ENCODE data around the gene WIZ.
A peak's percentile ranks its signal among the peaks of the same experiment; 100 is the strongest.

The WIZ gene

DNA sequence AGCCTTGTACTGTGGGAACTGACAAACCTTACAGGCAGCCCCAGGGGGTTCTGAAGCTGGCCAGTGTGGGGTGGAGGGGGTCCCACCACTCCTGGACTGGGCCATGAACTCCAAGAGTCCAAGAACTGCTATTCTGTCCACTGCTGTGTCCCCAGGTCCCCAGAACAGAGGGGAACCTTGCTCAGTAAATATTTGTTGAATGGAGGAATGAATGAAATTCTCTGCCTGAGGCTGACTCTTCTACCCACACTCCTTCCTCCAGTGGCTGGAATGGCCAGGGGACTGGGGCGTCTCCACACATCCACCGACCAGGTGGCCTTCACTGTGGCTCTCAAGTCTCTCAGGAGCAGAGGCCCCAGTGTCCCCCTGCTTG lies 11.6 kb downstream of the WIZ start:
- no peaks in the 10 kb centered on the region for H3K9me3 Mint-ChIP-seq
- H3K27me3 Mint-ChIP-seq (ENCODE audit: low read depth, poor library complexity) = no peaks in the 10 kb centered on the region
- H3K4me1 Mint-ChIP-seq = peaks cover 5% of the 10 kb centered on the region
- no peak for DNase-seq
- TF ChIP-seq, protein P1, sequence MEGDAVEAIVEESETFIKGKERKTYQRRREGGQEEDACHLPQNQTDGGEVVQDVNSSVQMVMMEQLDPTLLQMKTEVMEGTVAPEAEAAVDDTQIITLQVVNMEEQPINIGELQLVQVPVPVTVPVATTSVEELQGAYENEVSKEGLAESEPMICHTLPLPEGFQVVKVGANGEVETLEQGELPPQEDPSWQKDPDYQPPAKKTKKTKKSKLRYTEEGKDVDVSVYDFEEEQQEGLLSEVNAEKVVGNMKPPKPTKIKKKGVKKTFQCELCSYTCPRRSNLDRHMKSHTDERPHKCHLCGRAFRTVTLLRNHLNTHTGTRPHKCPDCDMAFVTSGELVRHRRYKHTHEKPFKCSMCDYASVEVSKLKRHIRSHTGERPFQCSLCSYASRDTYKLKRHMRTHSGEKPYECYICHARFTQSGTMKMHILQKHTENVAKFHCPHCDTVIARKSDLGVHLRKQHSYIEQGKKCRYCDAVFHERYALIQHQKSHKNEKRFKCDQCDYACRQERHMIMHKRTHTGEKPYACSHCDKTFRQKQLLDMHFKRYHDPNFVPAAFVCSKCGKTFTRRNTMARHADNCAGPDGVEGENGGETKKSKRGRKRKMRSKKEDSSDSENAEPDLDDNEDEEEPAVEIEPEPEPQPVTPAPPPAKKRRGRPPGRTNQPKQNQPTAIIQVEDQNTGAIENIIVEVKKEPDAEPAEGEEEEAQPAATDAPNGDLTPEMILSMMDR (IDR thresholded peaks at IDR 0.05) = no peak
- H3K4me3 Mint-ChIP-seq = no peak overlapping the region
- H3K36me3 Mint-ChIP-seq (ENCODE audit: low read depth) = no peaks in the 10 kb centered on the region
- H3K27ac Mint-ChIP-seq = no peak overlapping the region

DNA sequence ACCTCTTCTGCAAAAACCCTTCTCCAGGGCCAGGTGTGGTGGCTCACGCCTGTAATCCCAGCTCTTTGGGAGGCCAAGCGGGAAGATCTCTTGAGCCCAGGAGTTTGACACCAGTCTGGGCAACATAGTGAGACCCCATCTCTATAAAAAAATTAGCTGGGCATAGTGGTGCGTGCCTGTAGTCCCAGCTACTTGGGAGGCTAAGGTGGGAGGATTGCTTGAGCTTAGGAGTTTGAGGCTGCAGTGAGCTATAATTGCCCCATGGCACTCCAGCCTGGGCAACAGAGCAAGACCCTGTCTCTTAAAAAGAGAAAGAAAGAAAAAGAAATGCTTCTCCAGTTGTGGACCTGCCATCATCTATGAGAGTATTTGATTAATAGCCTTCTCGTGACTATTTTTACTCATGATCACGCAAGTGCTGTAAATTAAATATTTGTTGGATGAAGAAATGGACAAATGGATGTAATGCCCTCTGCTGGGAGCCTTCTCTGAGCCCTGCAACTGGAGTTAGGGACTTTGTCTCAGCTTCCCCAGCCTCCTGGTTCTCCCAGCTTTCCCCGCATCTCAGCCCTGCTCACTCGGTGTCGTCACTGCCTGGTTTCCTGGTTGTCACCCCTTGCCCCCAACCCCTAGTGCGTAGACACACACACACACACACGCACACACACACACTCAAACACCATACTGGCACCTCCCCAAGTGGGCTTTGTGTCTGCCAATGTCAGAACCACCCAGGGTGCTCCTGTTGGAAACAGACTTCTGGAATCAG lies 12.2 kb downstream of the WIZ start:
- Mint-ChIP-seq H3K36me3 (ENCODE audit: low read depth) (no peaks in the 10 kb centered on the region), H3K4me3 (no peak overlapping the region), H3K27me3 (ENCODE audit: low read depth, poor library complexity) (no peaks in the 10 kb centered on the region), H3K4me1 (peaks cover 8% of the 10 kb centered on the region), H3K9me3 (no peaks in the 10 kb centered on the region), H3K27ac (no peak overlapping the region)
- TF ChIP-seq, protein P1 (IDR thresholded peaks at IDR 0.05) = no peak
- no peak for DNase-seq

DNA sequence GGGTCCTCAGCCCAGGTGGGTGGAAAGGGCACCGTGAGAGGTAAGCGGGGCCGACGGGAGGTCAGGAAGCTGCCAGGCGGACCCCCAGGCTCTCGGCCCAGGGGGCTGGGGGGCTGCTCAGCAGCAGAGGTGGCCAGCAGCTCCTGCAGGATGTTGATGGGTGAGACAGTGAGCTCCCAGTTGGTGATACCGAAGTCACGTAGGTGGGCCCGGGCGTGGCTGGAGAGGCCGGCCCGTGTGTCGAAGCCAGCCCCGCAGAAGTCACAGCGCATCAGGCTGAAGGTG lies 13.0 kb downstream of the WIZ start:
- no peak for DNase-seq
- H3K27ac Mint-ChIP-seq = no peak overlapping the region
- TF ChIP-seq, protein P1 (IDR thresholded peaks at IDR 0.05) = no peak
- no peaks in the 10 kb centered on the region for H3K9me3 Mint-ChIP-seq
- peaks cover 9% of the 10 kb centered on the region for H3K4me1 Mint-ChIP-seq
- no peaks in the 10 kb centered on the region for H3K36me3 Mint-ChIP-seq (ENCODE audit: low read depth)
- H3K27me3 Mint-ChIP-seq (ENCODE audit: low read depth, poor library complexity) = peaks cover 2% of the 10 kb centered on the region
- no peak overlapping the region for H3K4me3 Mint-ChIP-seq

DNA sequence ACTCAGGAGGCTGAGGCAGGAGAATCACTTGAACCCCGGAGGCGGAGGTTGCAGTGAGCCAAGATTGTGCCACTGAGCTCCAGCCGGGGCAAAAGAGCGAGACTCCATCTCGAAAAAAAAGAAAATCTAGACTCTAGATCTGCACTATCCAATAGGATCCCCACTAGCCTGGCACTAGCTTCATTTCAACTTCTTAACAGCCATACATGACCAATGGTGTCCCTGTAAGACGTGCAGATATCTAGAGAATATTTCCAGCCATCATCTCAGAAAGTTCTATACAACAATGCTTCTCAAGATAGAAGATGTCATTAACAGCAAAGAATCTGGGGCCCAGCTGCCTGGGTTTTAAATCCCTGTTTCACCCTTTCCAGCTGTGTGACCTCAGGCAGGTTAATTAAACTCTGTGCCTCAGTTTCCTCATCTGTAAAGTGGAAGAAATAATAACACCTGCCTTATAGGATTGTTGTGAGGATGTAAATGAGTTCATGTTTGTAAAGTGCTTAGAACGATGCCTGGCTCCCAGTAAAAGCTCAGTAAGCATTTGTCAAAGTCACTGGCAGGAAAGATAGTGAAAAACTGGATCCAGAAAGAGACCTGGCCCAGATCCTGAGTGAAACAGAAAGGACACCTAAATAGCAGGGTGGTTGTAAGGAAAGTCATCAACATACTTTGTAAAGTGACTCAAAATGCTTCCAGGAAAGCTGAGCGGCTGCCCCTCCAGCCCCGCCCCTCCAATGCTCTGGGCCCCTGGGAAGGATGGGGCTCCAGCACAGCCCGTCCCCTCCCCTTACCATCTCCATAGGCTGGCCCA lies 13.5 kb downstream of the WIZ start:
- Mint-ChIP-seq H3K4me3 (no peak overlapping the region), H3K9me3 (no peaks in the 10 kb centered on the region), H3K36me3 (ENCODE audit: low read depth) (no peaks in the 10 kb centered on the region), H3K27ac (no peak overlapping the region), H3K27me3 (ENCODE audit: low read depth, poor library complexity) (peaks cover 4% of the 10 kb centered on the region), H3K4me1 (peaks cover 15% of the 10 kb centered on the region)
- no peak for DNase-seq
- TF ChIP-seq, protein P1 (IDR thresholded peaks at IDR 0.05) = no peak

DNA sequence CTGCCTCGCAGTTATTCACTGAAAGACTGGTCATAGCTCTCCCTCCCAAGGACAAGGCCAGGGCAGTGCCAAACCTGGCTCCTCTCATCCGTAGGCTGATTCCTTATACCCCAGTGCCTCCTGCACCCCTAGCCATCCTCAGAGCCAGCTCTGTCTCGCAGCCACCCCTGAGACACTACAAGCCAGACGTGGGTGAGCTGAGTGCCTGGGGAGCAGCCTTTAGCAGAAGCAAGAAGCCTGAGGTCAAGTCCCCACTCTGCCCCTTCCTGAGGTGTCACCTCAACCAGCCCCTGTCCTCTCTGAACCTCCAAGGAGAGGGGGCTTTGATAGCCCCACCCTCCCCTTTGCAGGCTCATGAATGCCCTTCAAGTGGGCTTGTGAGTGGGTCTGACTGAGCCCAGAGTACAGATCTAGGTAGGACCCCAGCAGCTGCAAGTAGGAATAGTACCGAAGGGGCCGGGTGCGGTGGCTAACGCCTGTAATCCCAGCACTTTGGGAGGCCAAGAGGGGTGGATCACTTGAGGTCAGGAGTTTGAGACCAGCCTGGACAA lies 16.2 kb downstream of the WIZ start:
- Mint-ChIP-seq H3K4me3 (peak overlapping the region; percentile 94), H3K4me1 (peaks cover 25% of the 10 kb centered on the region), H3K27ac (no peak overlapping the region), H3K9me3 (no peaks in the 10 kb centered on the region), H3K36me3 (ENCODE audit: low read depth) (peaks cover 5% of the 10 kb centered on the region), H3K27me3 (ENCODE audit: low read depth, poor library complexity) (peaks cover 4% of the 10 kb centered on the region)
- no peak for DNase-seq
- TF ChIP-seq, protein P1 (IDR thresholded peaks at IDR 0.05) = no peak

Data from nephron progenitor cell (in vitro differentiated cells).